Keratinocyte (primary cell): Measurements from ENCODE around the gene SPOCK1. TPM values are rescaled to one million over a fixed set of nuclear protein-coding genes. Genes with fewer than 3 reads are reported as not detected.

ENCODE experiments used
- DNase-seq: peaks from one replicate; pipeline ENCODE4 v3.0.0-alpha.2; 2011; ENCODE audit warnings: low read depth, missing footprints, low spot score
- FAIRE-seq: peaks from 2 replicates; lab custom pipeline; 2011; peaks lifted over from hg19 to GRCh38; lab: Jason Lieb, UNC
- H2AFZ ChIP-seq: 2 replicates; pipeline ENCODE4 v1.6.0; 2012; ENCODE audit warnings: low read length, control low read depth, inconsistent platforms; ENCODE audit not compliant: control insufficient read depth
- H3K27ac ChIP-seq: 2 replicates; pipeline ENCODE4 v1.5.1; 2011; ENCODE audit warnings: low read length; ENCODE audit not compliant: control insufficient read depth, insufficient read depth
- H3K27me3 ChIP-seq: 3 replicates; pipeline ENCODE4 v1.6.0; 2011; ENCODE audit warnings: low read length; ENCODE audit not compliant: control insufficient read depth, insufficient read depth; ENCODE audit errors: extremely low read depth
- H3K36me3 ChIP-seq, 2 experiments: 2 replicates in 1 of 2; 3 replicates in 1 of 2; pipeline ENCODE4 v1.5.1; 2011; ENCODE audit warnings: low read length in 2 of 2, mild to moderate bottlenecking in 1 of 2; ENCODE audit not compliant: control insufficient read depth in 2 of 2, insufficient read depth in 2 of 2; ENCODE audit errors: extremely low read depth in 1 of 2
- H3K4me1 ChIP-seq: 3 replicates; pipeline ENCODE4 v1.5.1; 2011; ENCODE audit warnings: low read length; ENCODE audit not compliant: control insufficient read depth, insufficient read depth; ENCODE audit errors: extremely low read depth
- H3K4me2 ChIP-seq: 3 replicates; pipeline ENCODE4 v1.6.0; 2011; ENCODE audit warnings: low read depth, low read length; ENCODE audit not compliant: control insufficient read depth, insufficient read depth; ENCODE audit errors: extremely low read depth
- H3K4me3 ChIP-seq, 3 experiments: fragments of 200-600 bp in 1 of 3; sonication (generic) in 1 of 3; 2 replicates in 2 of 3; 3 replicates in 1 of 3; pipeline ENCODE4 v1.5.1; 2011 to 2016; ENCODE audit warnings: low read length in 3 of 3, mild to moderate bottlenecking in 3 of 3, control low read depth in 2 of 3, inconsistent platforms in 1 of 3, low read depth in 1 of 3, mixed read lengths in 1 of 3, mixed run types in 1 of 3, moderate library complexity in 1 of 3; ENCODE audit not compliant: control insufficient read depth in 2 of 3, insufficient read depth in 2 of 3; ENCODE audit errors: extremely low read depth in 1 of 3
- H3K79me2 ChIP-seq: 2 replicates; pipeline ENCODE4 v1.6.0; 2012; ENCODE audit warnings: low read length; ENCODE audit not compliant: control insufficient read depth, insufficient read depth
- H3K9ac ChIP-seq: 3 replicates; pipeline ENCODE4 v1.6.0; 2011; ENCODE audit warnings: low read length; ENCODE audit not compliant: control insufficient read depth, insufficient read depth; ENCODE audit errors: extremely low read depth
- H3K9me1 ChIP-seq: 3 replicates; pipeline ENCODE4 v1.6.0; 2011; ENCODE audit warnings: low read length; ENCODE audit not compliant: control insufficient read depth, insufficient read depth; ENCODE audit errors: extremely low read depth
- H3K9me3 ChIP-seq: 2 replicates; pipeline ENCODE4 v1.5.1; 2012; ENCODE audit warnings: low read depth, low read length; ENCODE audit not compliant: control insufficient read depth
- H4K20me1 ChIP-seq: 3 replicates; pipeline ENCODE4 v1.6.0; 2011; ENCODE audit warnings: low read length; ENCODE audit not compliant: control insufficient read depth, insufficient read depth; ENCODE audit errors: extremely low read depth
- EZH2 ChIP-seq: IDR thresholded peaks from one replicate; pipeline ENCODE4 v1.6.1; 2012; ENCODE audit warnings: inconsistent platforms, mild to moderate bottlenecking, low read length, moderate library complexity
- dilution Hi-C: fragments of 300-500 bp; cut with MboI; formaldehyde crosslinking; loops from one replicate; pipeline ENCODE4 v1.7.0; 2020; ENCODE audit warnings: low sequenced_read_pairs; ENCODE audit not compliant: extremely low pct_ligation_motif_present
- polyA plus RNA-seq, 5 experiments: library from polyadenylated mRNA; depleted of rRNA in 3 of 5; stranded (reverse) in 3 of 5; stranded (forward) in 1 of 5; unstranded in 1 of 5; fragments of >200 nt; gene quantifications; 1 replicate in 1 of 5; 2 replicates in 3 of 5; 3 replicates in 1 of 5; pipeline versions ENCODE4 v1.2.1 to v1.2.3, GENCODE V29; 2011 to 2012; ENCODE audit warnings: missing spikeins in 2 of 5, low read depth in 1 of 5, low replicate concordance in 1 of 5
- TF ChIP-seq, protein P1 (sequence below), 3 experiments: IDR thresholded peaks in 1 of 3; conservative IDR thresholded peaks in 1 of 3; optimal IDR thresholded peaks in 1 of 3; 2 replicates in 2 of 3; 3 replicates in 1 of 3; pipeline versions ENCODE3 to v1.5.1; 2011; ENCODE audit warnings: low read length in 3 of 3, mild to moderate bottlenecking in 3 of 3, moderate library complexity in 2 of 3, control low read depth in 1 of 3, inconsistent platforms in 1 of 3; ENCODE audit not compliant: insufficient read depth in 2 of 3; ENCODE audit errors: extremely low read depth in 1 of 3

Gene SPOCK1
- polyA plus RNA-seq, 1 donor (not counting 4 experiments of a cell fraction or from before 2014, with no cell fraction given): 5.5 TPM

DNA sequence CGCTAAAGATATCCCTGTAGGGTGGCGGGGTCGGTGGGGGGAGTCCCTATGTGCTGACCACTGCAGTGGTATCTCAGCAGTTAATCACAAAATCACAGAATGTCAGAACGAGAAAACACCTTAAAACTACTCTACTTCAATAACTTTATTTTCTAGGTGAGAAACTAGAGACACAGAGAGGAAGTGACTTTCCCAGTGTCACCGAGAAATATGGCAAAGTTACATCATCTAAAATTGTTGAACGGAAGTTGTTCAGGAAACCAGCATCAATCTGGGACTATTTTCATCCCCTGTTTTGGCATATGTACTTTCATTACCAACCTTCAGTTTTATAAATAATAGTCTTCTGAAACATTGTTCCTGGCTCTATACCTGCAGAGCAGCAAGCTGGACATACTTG is 384.0 kb downstream of the SPOCK1 start:
- H3K27me3 ChIP-seq: no peaks in the 10 kb centered on the region
- H3K9me1 ChIP-seq: no peaks in the 10 kb centered on the region
- no peak for DNase-seq
- no peak for TF ChIP-seq EZH2
- TF ChIP-seq, protein P1, sequence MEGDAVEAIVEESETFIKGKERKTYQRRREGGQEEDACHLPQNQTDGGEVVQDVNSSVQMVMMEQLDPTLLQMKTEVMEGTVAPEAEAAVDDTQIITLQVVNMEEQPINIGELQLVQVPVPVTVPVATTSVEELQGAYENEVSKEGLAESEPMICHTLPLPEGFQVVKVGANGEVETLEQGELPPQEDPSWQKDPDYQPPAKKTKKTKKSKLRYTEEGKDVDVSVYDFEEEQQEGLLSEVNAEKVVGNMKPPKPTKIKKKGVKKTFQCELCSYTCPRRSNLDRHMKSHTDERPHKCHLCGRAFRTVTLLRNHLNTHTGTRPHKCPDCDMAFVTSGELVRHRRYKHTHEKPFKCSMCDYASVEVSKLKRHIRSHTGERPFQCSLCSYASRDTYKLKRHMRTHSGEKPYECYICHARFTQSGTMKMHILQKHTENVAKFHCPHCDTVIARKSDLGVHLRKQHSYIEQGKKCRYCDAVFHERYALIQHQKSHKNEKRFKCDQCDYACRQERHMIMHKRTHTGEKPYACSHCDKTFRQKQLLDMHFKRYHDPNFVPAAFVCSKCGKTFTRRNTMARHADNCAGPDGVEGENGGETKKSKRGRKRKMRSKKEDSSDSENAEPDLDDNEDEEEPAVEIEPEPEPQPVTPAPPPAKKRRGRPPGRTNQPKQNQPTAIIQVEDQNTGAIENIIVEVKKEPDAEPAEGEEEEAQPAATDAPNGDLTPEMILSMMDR (optimal IDR thresholded peaks at IDR 0.05 in 1 of 3, IDR thresholded peaks at IDR 0.05 in 1 of 3, conservative IDR thresholded peaks at IDR 0.05 in 1 of 3; ENCODE audit: extremely low read depth in 1 of 3, insufficient read depth in 2 of 3, low read length in 3 of 3): no peak
- H4K20me1 ChIP-seq: no peaks in the 10 kb centered on the region
- no peak overlapping the region for H3K4me2 ChIP-seq
- H3K9ac ChIP-seq: no peak overlapping the region
- H3K4me3 ChIP-seq: no peak overlapping the region
- no peak for FAIRE-seq
- dilution Hi-C loops: no loop called here
- H3K79me2 ChIP-seq: no peaks in the 10 kb centered on the region
- H3K4me1 ChIP-seq: no peaks in the 10 kb centered on the region
- H3K27ac ChIP-seq: no peak overlapping the region
- H3K36me3 ChIP-seq: no peaks in the 10 kb centered on the region
- H3K9me3 ChIP-seq: no peaks in the 10 kb centered on the region
- no peak overlapping the region for H2AFZ ChIP-seq

DNA sequence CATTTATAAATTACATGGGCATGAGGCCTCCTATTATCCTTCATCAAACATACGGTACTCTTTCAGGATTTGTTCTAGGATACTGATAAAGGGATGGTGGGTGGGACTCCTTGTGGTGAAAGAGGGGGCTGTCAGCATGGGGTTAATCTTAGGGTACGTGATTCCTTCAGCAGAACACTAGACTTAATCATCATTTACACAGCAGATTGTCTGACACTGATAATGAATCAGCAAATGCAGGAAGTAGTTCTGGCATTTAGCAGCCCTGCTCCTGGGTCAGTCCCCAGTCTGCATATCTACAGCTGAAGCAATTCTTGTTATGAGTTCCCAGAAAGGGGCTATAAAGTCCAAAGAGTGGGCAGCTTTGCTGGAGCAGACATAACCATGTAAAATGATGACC is 384.6 kb downstream of the SPOCK1 start:
- Histone ChIP-seq H3K4me3 (no peak overlapping the region), H3K4me1 (no peaks in the 10 kb centered on the region), H3K9me3 (no peaks in the 10 kb centered on the region), H4K20me1 (no peaks in the 10 kb centered on the region), H3K79me2 (no peaks in the 10 kb centered on the region), H2AFZ (no peak overlapping the region), H3K9me1 (no peaks in the 10 kb centered on the region), H3K36me3 (no peaks in the 10 kb centered on the region), H3K9ac (no peak overlapping the region), H3K4me2 (no peak overlapping the region), H3K27ac (no peak overlapping the region), H3K27me3 (no peaks in the 10 kb centered on the region)
- TF ChIP-seq EZH2: no peak
- dilution Hi-C loops: no loop called here
- FAIRE-seq (peak; percentile 39), DNase-seq (no peak)

DNA sequence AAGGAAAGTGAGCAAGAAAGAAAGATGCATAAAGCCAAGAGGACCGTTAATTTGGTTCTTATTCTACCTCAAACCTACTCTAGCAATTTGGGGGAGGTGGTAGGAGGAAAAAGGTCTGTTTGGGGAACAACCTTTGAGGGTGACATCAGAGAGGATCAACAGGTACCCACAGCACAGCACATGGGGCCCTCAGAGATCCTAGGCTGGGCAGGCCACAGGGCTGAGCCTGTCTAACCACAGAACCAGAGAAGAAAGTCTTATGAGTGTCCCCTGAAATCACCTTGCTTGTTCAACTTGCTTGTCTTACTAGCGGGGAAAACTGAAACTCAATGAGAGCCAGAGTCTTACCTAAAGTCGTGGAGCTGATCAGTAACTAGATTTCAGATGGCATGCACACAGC is 385.2 kb downstream of the SPOCK1 start:
- Histone ChIP-seq H4K20me1 (no peaks in the 10 kb centered on the region), H2AFZ (no peak overlapping the region), H3K9me3 (no peaks in the 10 kb centered on the region), H3K79me2 (no peaks in the 10 kb centered on the region), H3K4me2 (no peak overlapping the region), H3K27ac (no peak overlapping the region), H3K36me3 (no peaks in the 10 kb centered on the region), H3K9ac (no peak overlapping the region), H3K27me3 (no peaks in the 10 kb centered on the region), H3K9me1 (no peaks in the 10 kb centered on the region), H3K4me1 (no peaks in the 10 kb centered on the region), H3K4me3 (no peak overlapping the region)
- dilution Hi-C loops: no loop called here
- no peak for FAIRE-seq
- no peak for DNase-seq
- TF ChIP-seq, protein P1 (optimal IDR thresholded peaks at IDR 0.05 in 1 of 3, IDR thresholded peaks at IDR 0.05 in 1 of 3, conservative IDR thresholded peaks at IDR 0.05 in 1 of 3; ENCODE audit: extremely low read depth in 1 of 3, insufficient read depth in 2 of 3, low read length in 3 of 3): no peak
- no peak for TF ChIP-seq EZH2
